Neural progenitor cell (in vitro differentiated cells): Measurements from ENCODE around the gene ANKRD11. TPM values are rescaled to one million over a fixed set of nuclear protein-coding genes. Genes with fewer than 3 reads are reported as not detected.

Source experiments
- DNase-seq: peaks from one replicate; pipeline ENCODE4 v3.0.0-alpha.2; 2016; ENCODE audit warnings: low spot score
- H2AFZ ChIP-seq: fragments of 200-600 bp; sonication (generic); replicated peaks from 2 replicates; pipeline ENCODE4 v1.6.1; 2016; ENCODE audit warnings: antibody characterized with exemption
- H3F3A ChIP-seq: fragments of 200-600 bp; sonication (generic); 2 replicates; pipeline ENCODE4 v1.6.1; 2016; ENCODE audit warnings: antibody characterized with exemption, low read depth
- H3K27ac ChIP-seq: fragments of 200-600 bp; sonication (generic); 2 replicates; pipeline ENCODE4 v1.5.1; 2016; ENCODE audit warnings: mild to moderate bottlenecking
- H3K27me3 ChIP-seq: fragments of 200-600 bp; sonication (generic); 2 replicates; pipeline ENCODE4 v1.6.1; 2016; ENCODE audit warnings: mild to moderate bottlenecking, moderate library complexity
- H3K36me3 ChIP-seq: fragments of 200-600 bp; sonication (generic); 2 replicates; pipeline ENCODE4 v1.5.1; 2016
- H3K4me1 ChIP-seq: fragments of 200-600 bp; sonication (generic); 2 replicates; pipeline ENCODE4 v1.6.1; 2016; ENCODE audit warnings: mixed run types
- H3K4me2 ChIP-seq: fragments of 200-600 bp; sonication (generic); 2 replicates; pipeline ENCODE4 v1.6.1; 2016
- H3K4me3 ChIP-seq: fragments of 200-600 bp; sonication (generic); 2 replicates; pipeline ENCODE4 v1.5.1; 2016
- H3K79me2 ChIP-seq: fragments of 200-600 bp; sonication (generic); 2 replicates; pipeline ENCODE4 v1.6.1; 2016; ENCODE audit warnings: low read depth
- H3K9ac ChIP-seq: fragments of 200-600 bp; sonication (generic); 2 replicates; pipeline ENCODE4 v1.6.1; 2016
- H3K9me3 ChIP-seq: fragments of 200-600 bp; sonication (generic); 2 replicates; pipeline ENCODE4 v1.5.1; 2016; ENCODE audit warnings: low read depth
- H4K20me1 ChIP-seq: fragments of 200-600 bp; sonication (generic); 2 replicates; pipeline ENCODE4 v1.6.1; 2016; ENCODE audit warnings: low read depth
- H3K27ac Mint-ChIP-seq: 3 replicates; pipeline ENCODE4 v1.8.0; 2021; ENCODE audit warnings: mixed read lengths
- H3K27me3 Mint-ChIP-seq: 2 replicates; pipeline ENCODE4 v1.8.0; 2022; ENCODE audit warnings: low read depth, mild to moderate bottlenecking, inconsistent platforms, moderate library complexity, mixed read lengths; ENCODE audit not compliant: insufficient read depth
- H3K36me3 Mint-ChIP-seq: 3 replicates; pipeline ENCODE4 v1.8.0; 2021; ENCODE audit warnings: mixed read lengths
- H3K4me1 Mint-ChIP-seq: 3 replicates; pipeline ENCODE4 v1.8.0; 2021; ENCODE audit warnings: mixed read lengths
- H3K4me3 Mint-ChIP-seq: 3 replicates; pipeline ENCODE4 v1.8.0; 2021; ENCODE audit warnings: mild to moderate bottlenecking, moderate library complexity, mixed read lengths
- H3K9me3 Mint-ChIP-seq: 3 replicates; pipeline ENCODE4 v1.8.0; 2020; ENCODE audit warnings: mixed read lengths
- CTCF ChIP-seq: fragments of 200-600 bp; sonication (generic); IDR thresholded peaks from 2 replicates; pipeline ENCODE4 v1.5.1; 2017; ENCODE audit warnings: antibody characterized with exemption, mild to moderate bottlenecking
- EZH2 ChIP-seq: fragments of 200-600 bp; sonication (generic); IDR thresholded peaks from 2 replicates; pipeline ENCODE4 v1.6.1; 2017; ENCODE audit warnings: antibody characterized with exemption, mild to moderate bottlenecking, moderate library complexity
- EZH2phosphoT487 ChIP-seq: fragments of 200-600 bp; sonication (generic); IDR thresholded peaks from 2 replicates; pipeline ENCODE4 v1.6.1; 2017; ENCODE audit warnings: antibody characterized with exemption
- total RNA-seq: library from RNA; depleted of rRNA; stranded (reverse); fragments of >200 nt; gene quantifications from 2 replicates; pipeline ENCODE4 v1.2.3, GENCODE V29; 2015; ENCODE audit warnings: low replicate concordance

Gene ANKRD11
- total RNA-seq, 1 donor from 2014 or later, result 47.3 TPM

GRCh38 chr16:89317729-89318429 is 172.5 kb downstream of the ANKRD11 start:
- Mint-ChIP-seq H3K27me3 (peaks cover 10% of the 10 kb centered on the region), H3K4me3 (no peak overlapping the region), H3K4me1 (peaks cover 59% of the 10 kb centered on the region), H3K36me3 (peaks cover 5% of the 10 kb centered on the region), H3K9me3 (no peaks in the 10 kb centered on the region), H3K27ac (peak overlapping the region; percentile 95)
- Histone ChIP-seq H3K9ac (no peak overlapping the region), H3K79me2 (peaks cover 100% of the 10 kb centered on the region), H3K4me1 (peaks cover 27% of the 10 kb centered on the region), H4K20me1 (peaks cover 100% of the 10 kb centered on the region), H2AFZ (no peak overlapping the region), H3K27me3 (no peaks in the 10 kb centered on the region), H3K9me3 (no peaks in the 10 kb centered on the region), H3K36me3 (no peaks in the 10 kb centered on the region), H3K27ac (no peak overlapping the region), H3K4me2 (no peak overlapping the region), H3K4me3 (no peak overlapping the region), H3F3A (peaks cover 15% of the 10 kb centered on the region)
- no peak for DNase-seq
- TF ChIP-seq EZH2 (no peak), EZH2phosphoT487 (no peak), CTCF (no peak)

- Mint-ChIP-seq H3K4me1 (peaks cover 52% of the 10 kb centered on the region), H3K36me3 (peaks cover 5% of the 10 kb centered on the region), H3K27ac (peak overlapping the region; percentile 3), H3K4me3 (no peak overlapping the region), H3K9me3 (no peaks in the 10 kb centered on the region), H3K27me3 (peaks cover 9% of the 10 kb centered on the region)
- Histone ChIP-seq H3K79me2 (peaks cover 100% of the 10 kb centered on the region), H3K4me1 (peaks cover 20% of the 10 kb centered on the region), H3K27ac (no peak overlapping the region), H3K4me3 (no peak overlapping the region), H3K9ac (no peak overlapping the region), H3K27me3 (no peaks in the 10 kb centered on the region), H3K9me3 (no peaks in the 10 kb centered on the region), H3F3A (peaks cover 8% of the 10 kb centered on the region), H3K4me2 (no peak overlapping the region), H4K20me1 (peaks cover 100% of the 10 kb centered on the region), H3K36me3 (no peaks in the 10 kb centered on the region), H2AFZ (no peak overlapping the region)
- TF ChIP-seq EZH2phosphoT487 (no peak), EZH2 (no peak)
- no peak for DNase-seq
These were observed 173.2 kb downstream of the ANKRD11 start for GRCh38 chr16:89317101-89317671.

GRCh38 chr16:89316701-89317100 is 173.7 kb downstream of the ANKRD11 start:
- Histone ChIP-seq H3K4me1 (peaks cover 15% of the 10 kb centered on the region), H3K36me3 (no peaks in the 10 kb centered on the region), H2AFZ (no peak overlapping the region), H3K27ac (no peak overlapping the region), H3K9ac (no peak overlapping the region), H4K20me1 (peaks cover 100% of the 10 kb centered on the region), H3F3A (peaks cover 4% of the 10 kb centered on the region), H3K4me3 (no peak overlapping the region), H3K79me2 (peaks cover 100% of the 10 kb centered on the region), H3K27me3 (no peaks in the 10 kb centered on the region), H3K9me3 (no peaks in the 10 kb centered on the region), H3K4me2 (no peak overlapping the region)
- Mint-ChIP-seq H3K4me1 (peaks cover 47% of the 10 kb centered on the region), H3K9me3 (no peaks in the 10 kb centered on the region), H3K27ac (peak overlapping the region; percentile 3), H3K4me3 (no peak overlapping the region), H3K36me3 (peaks cover 7% of the 10 kb centered on the region), H3K27me3 (peaks cover 9% of the 10 kb centered on the region)
- TF ChIP-seq CTCF (no peak), EZH2phosphoT487 (no peak), EZH2 (no peak)
- no peak for DNase-seq
